Effector CD4-positive, alpha-beta T cell (primary cell): Measurements from ENCODE around the gene ADGRB2.

Experiments used
- DNase-seq: peaks from one replicate; pipeline ENCODE4 v3.0.0-alpha.2; 2020

ADGRB2 gene

GRCh38 chr1:31699341-31699891 lies 64.7 kb downstream of the ADGRB2 start:
- no peak for DNase-seq

- no peak for DNase-seq
Measured at GRCh38 chr1:31697369-31697984, 66.7 kb downstream of the ADGRB2 start.

GRCh38 chr1:31696242-31696641 lies 67.9 kb downstream of the ADGRB2 start:
- DNase-seq: no peak

GRCh38 chr1:31695327-31695726 lies 68.8 kb downstream of the ADGRB2 start:
- no peak for DNase-seq

- DNase-seq: no peak
Measured at GRCh38 chr1:31694964-31695313, 69.2 kb downstream of the ADGRB2 start.

- DNase-seq: no peak
Measured at GRCh38 chr1:31694069-31694963, 69.8 kb downstream of the ADGRB2 start.

GRCh38 chr1:31693231-31693630 lies 70.9 kb downstream of the ADGRB2 start:
- no peak for DNase-seq

- DNase-seq: no peak
Measured at GRCh38 chr1:31691951-31692350, 72.2 kb downstream of the ADGRB2 start.

GRCh38 chr1:31691446-31691845 lies 72.7 kb downstream of the ADGRB2 start:
- DNase-seq: no peak

GRCh38 chr1:31690921-31691320 lies 73.2 kb downstream of the ADGRB2 start:
- no peak for DNase-seq

GRCh38 chr1:31689854-31690253 lies 74.3 kb downstream of the ADGRB2 start:
- no peak for DNase-seq

GRCh38 chr1:31689379-31689778 lies 74.8 kb downstream of the ADGRB2 start:
- DNase-seq: no peak

- DNase-seq: no peak
Measured at GRCh38 chr1:31688233-31688918, 75.8 kb downstream of the ADGRB2 start.

GRCh38 chr1:31687601-31688000 lies 76.5 kb downstream of the ADGRB2 start:
- DNase-seq: no peak

- no peak for DNase-seq
Measured at GRCh38 chr1:31685795-31686194, 78.3 kb downstream of the ADGRB2 start.

- DNase-seq: no peak
Measured at GRCh38 chr1:31683997-31684396, 80.1 kb downstream of the ADGRB2 start.

- DNase-seq: no peak
Measured at GRCh38 chr1:31681415-31681814, 82.7 kb downstream of the ADGRB2 start.

- no peak for DNase-seq
Measured at GRCh38 chr1:31679676-31680230, 84.4 kb downstream of the ADGRB2 start.

- DNase-seq: no peak
Measured at GRCh38 chr1:31679091-31679490, 85.0 kb downstream of the ADGRB2 start.

GRCh38 chr1:31678681-31679080 lies 85.5 kb downstream of the ADGRB2 start:
- DNase-seq: no peak

- DNase-seq: no peak
Measured at GRCh38 chr1:31677949-31678348, 86.2 kb downstream of the ADGRB2 start.

GRCh38 chr1:31677401-31677800 lies 86.7 kb downstream of the ADGRB2 start:
- DNase-seq: no peak
